ENCODE measurements around the gene LRMDA. TPM values are rescaled to one million over a fixed set of nuclear protein-coding genes. Genes with fewer than 3 reads are reported as not detected.

The LRMDA gene
- total and polyA plus RNA-seq, 7 donors, result 2.8 to 22.2 (median 9.0) TPM

DNA sequence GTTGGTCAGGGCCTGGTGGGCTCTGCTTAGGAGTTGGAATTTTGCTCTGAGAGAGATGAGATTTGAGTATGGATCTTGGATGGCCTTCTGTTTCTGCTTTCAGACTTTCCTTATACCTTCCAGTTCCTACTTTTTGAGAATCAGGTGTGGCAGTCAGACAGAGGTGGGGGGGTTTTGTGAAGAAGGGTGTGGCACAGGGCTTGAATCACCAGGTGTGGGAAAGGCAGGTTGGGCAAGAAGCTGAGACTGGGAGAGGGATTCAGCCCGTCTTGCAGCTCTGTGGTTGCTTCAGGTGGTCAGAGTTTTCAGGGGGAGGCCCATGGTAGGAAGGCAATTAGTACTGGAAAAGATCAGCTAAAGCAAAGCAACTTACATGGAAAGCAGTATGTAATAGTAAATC, 340.2 kb downstream of the LRMDA start:
- intact Hi-C loops (cut with DNase I), result loop anchor here (5.0 kb wide), 1 partner anchor 369 kb away; the partner anchor contains the start of gene ZNF503
- DNase-seq, result no peak
- Histone ChIP-seq H3K27ac (peak overlapping the region in 2 of 4 donors; percentile 8 to 47), H3K4me1 (peaks cover 0 to 16% (median 9%) of the 10 kb centered on the region in 4 donors), H3K36me3 (no peaks in the 10 kb centered on the region), H3K9me3 (no peaks in the 10 kb centered on the region), H3K4me3 (no peak overlapping the region), H3K27me3 (no peaks in the 10 kb centered on the region)
- TF ChIP-seq EP300 (IDR thresholded peaks at IDR 0.05) (no peak), POLR2A (IDR thresholded peaks at IDR 0.05) (no peak), POLR2AphosphoS5 (IDR thresholded peaks at IDR 0.05) (no peak), CTCF (IDR thresholded peaks at IDR 0.05) (no peak)
- 27 to 57% methylated on average over 1 of the region's 1 CpG for WGBS, 2 donors

GRCh38 chr10:75772153-75772887, 340.9 kb downstream of the LRMDA start:
- DNase-seq, result no peak
- Histone ChIP-seq H3K9me3 (no peaks in the 10 kb centered on the region), H3K4me3 (peak overlapping the region in 2 of 4 donors; percentile 17 to 24), H3K27me3 (no peaks in the 10 kb centered on the region), H3K4me1 (peaks cover 0 to 16% (median 9%) of the 10 kb centered on the region in 4 donors), H3K36me3 (no peaks in the 10 kb centered on the region), H3K27ac (peak overlapping the region in 3 of 4 donors; percentile 15 to 47 (median 36))
- TF ChIP-seq POLR2A (IDR thresholded peaks at IDR 0.05) (no peak), POLR2AphosphoS5 (IDR thresholded peaks at IDR 0.05) (no peak), CTCF (IDR thresholded peaks at IDR 0.05) (no peak), EP300 (IDR thresholded peaks at IDR 0.05) (no peak)
- WGBS, 2 donors, result 39 to 65% methylated on average over 8 of the region's 8 CpGs
- intact Hi-C loops (cut with DNase I), result loop anchor here (5.0 kb wide), 1 partner anchor 370 kb away; the partner anchor contains the start of gene ZNF503

- no peak for DNase-seq
- Histone ChIP-seq H3K4me1 (peaks cover 0 to 16% (median 9%) of the 10 kb centered on the region in 4 donors), H3K4me3 (no peak overlapping the region), H3K36me3 (no peaks in the 10 kb centered on the region), H3K27ac (peak overlapping the region in 3 of 4 donors; percentile 36 to 47 (median 36)), H3K27me3 (no peaks in the 10 kb centered on the region), H3K9me3 (no peaks in the 10 kb centered on the region)
- TF ChIP-seq POLR2AphosphoS5 (IDR thresholded peaks at IDR 0.05), result no peak
- no peak for TF ChIP-seq EP300 (IDR thresholded peaks at IDR 0.05)
- no peak for TF ChIP-seq POLR2A (IDR thresholded peaks at IDR 0.05)
- TF ChIP-seq CTCF (IDR thresholded peaks at IDR 0.05), result no peak
- 76 to 89% methylated on average over 5 of the region's 5 CpGs for WGBS, 2 donors
- intact Hi-C loops (cut with DNase I), result loop anchor here (5.0 kb wide), 1 partner anchor 371 kb away; the partner anchor contains the start of gene ZNF503
Measured at GRCh38 chr10:75773231-75773780, 341.9 kb downstream of the LRMDA start.

GRCh38 chr10:75773813-75774782, 342.7 kb downstream of the LRMDA start:
- WGBS, 2 donors, result 72 to 79% methylated on average over 3 of the region's 3 CpGs
- H3K36me3 ChIP-seq, result no peaks in the 10 kb centered on the region
- no peak for DNase-seq
- intact Hi-C loops (cut with DNase I), result loop anchor here (5.0 kb wide), 1 partner anchor 372 kb away; the partner anchor contains the start of gene ZNF503
- peaks cover 0 to 16% (median 9%) of the 10 kb centered on the region in 4 donors for H3K4me1 ChIP-seq
- no peaks in the 10 kb centered on the region for H3K27me3 ChIP-seq
- H3K4me3 ChIP-seq, result no peak overlapping the region
- TF ChIP-seq POLR2AphosphoS5 (IDR thresholded peaks at IDR 0.05) (peak in 3 of 4 donors; percentile 10 to 65 (median 51)), CTCF (IDR thresholded peaks at IDR 0.05) (no peak), POLR2A (IDR thresholded peaks at IDR 0.05) (no peak), EP300 (IDR thresholded peaks at IDR 0.05) (no peak)
- H3K9me3 ChIP-seq, result no peaks in the 10 kb centered on the region
- peak overlapping the region in 3 of 4 donors; percentile 36 to 47 (median 36) for H3K27ac ChIP-seq

All from sigmoid colon (tissue), 7 donors.